ENCODE results near the gene PIGS. TPM values are rescaled to one million over a fixed set of nuclear protein-coding genes. Genes with fewer than 3 reads are reported as not detected.

Gene PIGS
- total and polyA plus RNA-seq, 2 of the 13 experiments (the other 11 are each of a cell fraction or from before 2014, with no cell fraction given) = 31.7 to 42.6 TPM

GRCh38 chr17:28571361-28572122, at the start of gene PIGS (continued):
- TF ChIP-seq, protein P1, sequence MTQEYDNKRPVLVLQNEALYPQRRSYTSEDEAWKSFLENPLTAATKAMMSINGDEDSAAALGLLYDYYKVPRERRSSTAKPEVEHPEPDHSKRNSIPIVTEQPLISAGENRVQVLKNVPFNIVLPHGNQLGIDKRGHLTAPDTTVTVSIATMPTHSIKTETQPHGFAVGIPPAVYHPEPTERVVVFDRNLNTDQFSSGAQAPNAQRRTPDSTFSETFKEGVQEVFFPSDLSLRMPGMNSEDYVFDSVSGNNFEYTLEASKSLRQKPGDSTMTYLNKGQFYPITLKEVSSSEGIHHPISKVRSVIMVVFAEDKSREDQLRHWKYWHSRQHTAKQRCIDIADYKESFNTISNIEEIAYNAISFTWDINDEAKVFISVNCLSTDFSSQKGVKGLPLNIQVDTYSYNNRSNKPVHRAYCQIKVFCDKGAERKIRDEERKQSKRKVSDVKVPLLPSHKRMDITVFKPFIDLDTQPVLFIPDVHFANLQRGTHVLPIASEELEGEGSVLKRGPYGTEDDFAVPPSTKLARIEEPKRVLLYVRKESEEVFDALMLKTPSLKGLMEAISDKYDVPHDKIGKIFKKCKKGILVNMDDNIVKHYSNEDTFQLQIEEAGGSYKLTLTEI (CRISPR knock-in tag; conservative IDR thresholded peaks at IDR 0.05) = no peak
- TF ChIP-seq ZNF841 (CRISPR knock-in tag; IDR thresholded peaks at IDR 0.05; ENCODE audit: borderline replicate concordance) = no peak
- TF ChIP-seq REPIN1 (CRISPR knock-in tag; IDR thresholded peaks at IDR 0.05; ENCODE audit: borderline replicate concordance, low read depth) = 0 out of 2 replicates have a peak, but pooled peaks have one; percentile 41
- TF ChIP-seq KDM1A (CRISPR knock-in tag; IDR thresholded peaks at IDR 0.05) = no peak
- TF ChIP-seq KAT8 (CRISPR knock-in tag; IDR thresholded peaks at IDR 0.05) = peak; percentile 66
- peak; percentile 38 for TF ChIP-seq ARNTL (CRISPR knock-in tag; IDR thresholded peaks at IDR 0.05)
- TF ChIP-seq, protein P2, sequence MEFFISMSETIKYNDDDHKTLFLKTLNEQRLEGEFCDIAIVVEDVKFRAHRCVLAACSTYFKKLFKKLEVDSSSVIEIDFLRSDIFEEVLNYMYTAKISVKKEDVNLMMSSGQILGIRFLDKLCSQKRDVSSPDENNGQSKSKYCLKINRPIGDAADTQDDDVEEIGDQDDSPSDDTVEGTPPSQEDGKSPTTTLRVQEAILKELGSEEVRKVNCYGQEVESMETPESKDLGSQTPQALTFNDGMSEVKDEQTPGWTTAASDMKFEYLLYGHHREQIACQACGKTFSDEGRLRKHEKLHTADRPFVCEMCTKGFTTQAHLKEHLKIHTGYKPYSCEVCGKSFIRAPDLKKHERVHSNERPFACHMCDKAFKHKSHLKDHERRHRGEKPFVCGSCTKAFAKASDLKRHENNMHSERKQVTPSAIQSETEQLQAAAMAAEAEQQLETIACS (CRISPR knock-in tag; IDR thresholded peaks at IDR 0.05) = no peak
- no peak for TF ChIP-seq AFF4 (CRISPR knock-in tag; IDR thresholded peaks at IDR 0.05)
- TF ChIP-seq TBX3 (IDR thresholded peaks at IDR 0.05; ENCODE audit: borderline replicate concordance) = no peak
- TF ChIP-seq ZNF543 (CRISPR knock-in tag; IDR thresholded peaks at IDR 0.05) = 0 out of 2 replicates have a peak, but pooled peaks have one; percentile 15
- no peak for TF ChIP-seq ATF2 (CRISPR knock-in tag; IDR thresholded peaks at IDR 0.05)
- no peak; the same call in 1 of the 2 replicates for TF ChIP-seq ZNF605 (CRISPR knock-in tag; IDR thresholded peaks at IDR 0.05)
- TF ChIP-seq BRCA1 (CRISPR knock-in tag; IDR thresholded peaks at IDR 0.05) = no peak
- TF ChIP-seq ZFP36L2 (CRISPR knock-in tag; IDR thresholded peaks at IDR 0.05) = no peak
- no peak for TF ChIP-seq ZMYM2 (CRISPR knock-in tag; IDR thresholded peaks at IDR 0.05)
- TF ChIP-seq PPARG (CRISPR knock-in tag; conservative IDR thresholded peaks at IDR 0.05) = no peak
- 0 out of 2 replicates have a peak, but pooled peaks have one; percentile 41 for TF ChIP-seq ZNF317 (CRISPR knock-in tag; IDR thresholded peaks at IDR 0.05)
- no peak for TF ChIP-seq ETS1 (CRISPR knock-in tag; IDR thresholded peaks at IDR 0.05)
- 0 out of 2 replicates have a peak, but pooled peaks have one; percentile 27 for TF ChIP-seq ZNF788 (CRISPR knock-in tag; IDR thresholded peaks at IDR 0.05; ENCODE audit: borderline replicate concordance)
